Measurements from ENCODE around the gene GMDS.

Gene GMDS

GRCh38 chr6:2133716-2134310 lies 111.6 kb downstream of the GMDS start:
- DNase-seq (ENCODE audit: low read depth in 2 of 2) = no peak

GRCh38 chr6:2132916-2133315 lies 112.5 kb downstream of the GMDS start:
- DNase-seq (ENCODE audit: low read depth in 2 of 2) = no peak

- DNase-seq (ENCODE audit: low read depth in 2 of 2) = no peak
These were observed 113.0 kb downstream of the GMDS start for GRCh38 chr6:2132416-2132815.

- no peak for DNase-seq (ENCODE audit: low read depth in 2 of 2)
These were observed 116.2 kb downstream of the GMDS start for GRCh38 chr6:2129182-2129621.

GRCh38 chr6:2127484-2127911 lies 117.9 kb downstream of the GMDS start:
- peak; percentile 28 to 42 for DNase-seq (ENCODE audit: low read depth in 2 of 2)

- no peak for DNase-seq (ENCODE audit: low read depth in 2 of 2)
These were observed 119.1 kb downstream of the GMDS start for GRCh38 chr6:2126351-2126750.

GRCh38 chr6:2125158-2125557 lies 120.2 kb downstream of the GMDS start:
- DNase-seq (ENCODE audit: low read depth in 2 of 2) = no peak

GRCh38 chr6:2124260-2124709 lies 121.1 kb downstream of the GMDS start:
- no peak for DNase-seq (ENCODE audit: low read depth in 2 of 2)

- no peak for DNase-seq (ENCODE audit: low read depth in 2 of 2)
These were observed 124.5 kb downstream of the GMDS start for GRCh38 chr6:2120912-2121311.

- no peak for DNase-seq (ENCODE audit: low read depth in 2 of 2)
These were observed 126.1 kb downstream of the GMDS start for GRCh38 chr6:2119275-2119674.

GRCh38 chr6:2118136-2118535 lies 127.3 kb downstream of the GMDS start:
- no peak for DNase-seq (ENCODE audit: low read depth in 2 of 2)

- DNase-seq (ENCODE audit: low read depth in 2 of 2) = no peak
These were observed 128.0 kb downstream of the GMDS start for GRCh38 chr6:2117447-2117846.

- DNase-seq (ENCODE audit: low read depth in 2 of 2) = no peak
These were observed 128.9 kb downstream of the GMDS start for GRCh38 chr6:2116496-2116895.

GRCh38 chr6:2114100-2114499 lies 131.3 kb downstream of the GMDS start:
- DNase-seq (ENCODE audit: low read depth in 2 of 2) = no peak

- no peak for DNase-seq (ENCODE audit: low read depth in 2 of 2)
These were observed 134.2 kb downstream of the GMDS start for GRCh38 chr6:2111162-2111677.

- no peak for DNase-seq (ENCODE audit: low read depth in 2 of 2)
These were observed 134.9 kb downstream of the GMDS start for GRCh38 chr6:2110504-2110903.

- no peak for DNase-seq (ENCODE audit: low read depth in 2 of 2)
These were observed 135.6 kb downstream of the GMDS start for GRCh38 chr6:2109796-2110195.

- DNase-seq (ENCODE audit: low read depth in 2 of 2) = no peak
These were observed 136.6 kb downstream of the GMDS start for GRCh38 chr6:2108700-2109306.

GRCh38 chr6:2104524-2104880 lies 140.9 kb downstream of the GMDS start:
- no peak for DNase-seq (ENCODE audit: low read depth in 2 of 2)

GRCh38 chr6:2103765-2104523 lies 141.5 kb downstream of the GMDS start:
- no peak for DNase-seq (ENCODE audit: low read depth in 2 of 2)

- DNase-seq (ENCODE audit: low read depth in 2 of 2) = no peak
These were observed 142.4 kb downstream of the GMDS start for GRCh38 chr6:2102966-2103365.

GRCh38 chr6:2102316-2102883 lies 143.0 kb downstream of the GMDS start:
- no peak for DNase-seq (ENCODE audit: low read depth in 2 of 2)

- DNase-seq (ENCODE audit: low read depth in 2 of 2) = no peak
These were observed 144.2 kb downstream of the GMDS start for GRCh38 chr6:2101213-2101612.
